ENCODE results near the gene XKR7.

- no peak for TF ChIP-seq POLR2A (IDR thresholded peaks at IDR 0.05)
- no peak for TF ChIP-seq CTCF (IDR thresholded peaks at IDR 0.05)
- TF ChIP-seq POLR2AphosphoS5 (IDR thresholded peaks at IDR 0.05) = no peak
Measured at GRCh38 chr20:32040142-32040953, 72.4 kb downstream of the XKR7 start.
